GM21526 (cell line): ENCODE data around the gene SHPK.

Experiments used
- ATAC-seq: cut with Tn5 transposase; IDR thresholded peaks from one replicate; pipeline ENCODE4 v1.9.1; 2021; ENCODE audit warnings: moderate library complexity; ENCODE audit not compliant: unreplicated experiment, low FRiP score

Gene SHPK

DNA sequence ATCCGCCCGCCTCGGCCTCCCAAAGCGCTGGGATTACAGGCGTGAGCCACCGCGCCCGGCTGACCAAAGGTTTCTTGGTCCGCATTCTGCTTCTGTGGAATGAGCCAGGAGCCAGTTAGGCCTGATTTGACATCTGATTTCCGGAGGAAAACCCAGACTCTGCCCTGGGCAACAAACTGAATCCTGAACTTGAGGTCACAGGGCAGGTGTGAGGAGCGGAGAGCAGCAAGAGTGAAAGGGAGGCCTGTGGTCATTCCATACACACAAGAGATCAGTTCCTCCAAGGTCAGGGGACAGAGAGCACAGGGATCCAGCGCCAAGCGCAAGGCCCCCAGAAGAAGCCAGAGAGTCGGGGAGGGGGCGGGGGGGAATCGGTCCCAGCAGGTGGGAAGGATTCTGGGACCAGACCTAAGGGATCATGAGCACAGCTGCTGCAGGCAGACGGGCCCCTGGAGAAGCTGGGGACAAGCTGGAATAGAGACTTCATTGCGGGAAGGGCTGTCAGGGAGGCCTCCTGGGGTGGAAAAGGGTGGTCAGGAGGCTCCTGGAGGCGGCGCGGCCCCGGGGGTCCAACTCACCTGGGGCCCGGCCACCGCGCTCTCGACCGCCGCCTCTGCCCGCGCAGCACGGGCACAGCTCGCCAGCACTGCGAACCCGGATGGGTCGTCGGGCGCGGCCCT, 436 bp downstream of the SHPK start:
- no peak for ATAC-seq

DNA sequence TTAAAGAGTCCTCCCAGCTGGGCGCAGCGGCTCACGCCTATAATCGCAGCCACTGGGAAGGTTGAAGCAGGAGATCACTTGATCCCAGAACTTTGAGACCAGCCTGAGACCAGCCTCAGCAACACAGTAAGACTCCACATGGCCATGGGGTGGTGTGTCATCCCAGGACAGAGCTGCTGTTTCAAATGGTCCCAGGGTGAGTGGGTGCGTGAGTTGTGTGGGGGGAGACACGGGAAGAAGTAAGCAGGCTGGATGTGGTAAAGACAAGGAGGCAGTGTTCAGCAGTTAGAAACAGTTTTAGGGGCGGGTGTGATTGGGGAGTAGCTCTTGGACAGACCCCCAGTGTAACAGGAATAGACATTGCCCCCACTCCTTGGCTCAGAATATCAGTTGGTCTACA, 3.8 kb downstream of the SHPK start:
- ATAC-seq: no peak

DNA sequence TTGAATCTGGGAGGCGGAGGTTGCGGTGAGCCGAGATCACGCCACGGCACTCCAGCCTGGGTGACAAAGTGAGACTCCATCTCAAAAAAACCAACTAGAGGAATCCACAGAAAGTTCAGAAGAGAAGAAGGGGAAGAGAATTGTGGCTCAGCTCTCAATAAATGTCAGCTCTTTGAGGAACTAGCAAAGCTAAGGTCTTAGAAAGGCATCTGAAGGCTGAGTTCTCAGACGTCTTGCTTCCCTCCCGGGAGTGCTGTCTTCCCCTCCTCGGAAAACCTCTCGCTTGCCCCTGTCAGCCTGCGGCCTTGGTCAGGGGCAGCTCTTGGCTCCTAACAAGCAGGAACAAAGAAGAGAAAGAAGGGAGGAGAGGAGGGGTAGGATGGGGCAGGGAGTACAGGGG, 5.3 kb downstream of the SHPK start:
- no peak for ATAC-seq

DNA sequence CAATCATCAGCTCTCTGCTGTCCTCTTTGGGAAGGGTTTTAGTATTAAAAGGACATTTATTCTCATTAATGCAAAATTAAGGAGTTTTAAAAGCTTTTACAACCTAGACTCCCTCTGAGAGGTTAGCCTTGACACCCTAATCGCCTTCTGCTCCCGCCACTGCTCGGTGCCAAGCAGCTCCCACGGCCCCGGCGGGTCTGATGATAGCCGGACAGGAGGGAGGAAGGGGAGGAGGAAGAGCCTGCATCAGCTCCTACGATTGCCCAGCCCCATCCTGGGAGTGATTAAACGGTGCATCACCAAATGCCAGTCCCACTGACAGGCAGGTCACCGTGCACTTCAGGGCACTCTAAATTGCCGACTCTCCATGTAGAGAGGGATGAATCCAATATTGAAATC, 8.3 kb downstream of the SHPK start:
- no peak for ATAC-seq

DNA sequence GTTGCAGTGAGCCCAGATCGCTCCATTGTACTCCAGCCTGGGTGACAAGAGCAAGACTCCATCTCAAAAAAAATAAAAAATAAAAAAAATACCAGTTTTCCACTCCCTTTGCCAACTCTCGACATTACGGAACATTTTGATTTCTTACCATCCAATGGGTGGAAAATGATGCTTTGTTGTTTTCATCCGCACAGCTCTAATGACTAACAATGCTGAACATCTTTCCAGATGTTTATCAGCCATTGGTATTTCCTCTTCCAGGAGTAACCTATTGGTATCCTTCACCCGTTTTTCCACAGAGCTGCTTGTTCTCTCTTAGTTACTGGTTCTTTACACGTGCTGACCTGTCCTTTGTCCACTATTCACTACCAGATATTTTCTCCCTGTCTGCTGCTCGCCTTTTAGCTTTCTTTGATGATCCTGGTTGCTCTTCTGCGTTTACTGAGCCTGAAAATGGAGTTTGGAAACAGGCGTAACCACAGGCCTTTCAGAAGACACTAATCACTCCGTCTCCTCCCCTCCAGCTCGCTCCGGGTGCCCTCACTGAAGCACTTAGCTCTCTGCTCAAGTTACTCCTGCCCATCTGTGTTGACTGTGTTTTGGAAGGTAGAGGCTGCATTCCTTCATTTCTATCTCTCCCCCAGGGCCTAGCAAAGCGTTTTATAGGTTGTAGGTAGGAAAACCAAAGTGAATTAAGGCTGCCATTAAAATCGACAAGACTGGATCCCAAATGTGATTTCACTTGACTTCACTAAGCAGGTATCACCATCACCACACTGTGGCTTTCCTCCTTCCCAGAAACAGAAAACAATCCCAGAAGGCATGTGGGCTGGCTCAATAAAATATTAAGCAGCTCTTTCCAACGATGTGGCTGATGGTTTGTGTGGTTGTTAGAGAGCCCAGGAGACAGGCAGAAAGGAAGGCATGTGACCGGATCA, 8.9 kb downstream of the SHPK start:
- ATAC-seq: no peak

DNA sequence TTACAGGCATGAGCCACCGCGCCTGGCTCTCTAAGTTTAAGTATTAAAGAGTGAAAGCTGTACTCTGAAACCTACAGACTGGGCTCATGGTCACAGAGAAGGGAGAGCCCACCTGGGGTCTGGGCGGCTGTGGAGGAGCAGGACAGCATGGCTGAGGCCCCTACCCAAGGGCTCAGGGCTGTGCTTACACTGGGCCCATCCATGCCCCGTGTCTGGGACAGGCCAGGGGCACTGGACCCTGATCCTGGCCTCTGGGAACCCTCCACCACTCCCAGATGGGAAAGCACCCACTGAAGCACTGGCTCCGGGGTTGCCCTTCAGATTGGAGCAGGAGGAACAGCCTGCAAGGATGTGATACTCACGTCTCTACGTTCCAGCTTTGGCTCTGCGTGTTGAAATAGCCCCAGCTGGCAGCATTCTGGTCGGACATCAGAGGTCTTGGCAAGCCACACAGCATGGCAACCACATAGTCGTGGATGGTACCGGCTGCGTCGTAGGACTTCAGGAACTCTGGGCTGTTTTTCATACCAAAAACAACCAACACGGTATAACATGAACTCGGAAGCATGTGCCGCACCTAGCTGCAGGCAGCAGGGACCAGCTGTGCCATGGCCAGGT, 13.0 kb downstream of the SHPK start:
- ATAC-seq: no peak

GRCh38 chr17:3621146-3621720, 14.8 kb downstream of the SHPK start:
- no peak for ATAC-seq

GRCh38 chr17:3615160-3615870, 20.7 kb downstream of the SHPK start:
- no peak for ATAC-seq

DNA sequence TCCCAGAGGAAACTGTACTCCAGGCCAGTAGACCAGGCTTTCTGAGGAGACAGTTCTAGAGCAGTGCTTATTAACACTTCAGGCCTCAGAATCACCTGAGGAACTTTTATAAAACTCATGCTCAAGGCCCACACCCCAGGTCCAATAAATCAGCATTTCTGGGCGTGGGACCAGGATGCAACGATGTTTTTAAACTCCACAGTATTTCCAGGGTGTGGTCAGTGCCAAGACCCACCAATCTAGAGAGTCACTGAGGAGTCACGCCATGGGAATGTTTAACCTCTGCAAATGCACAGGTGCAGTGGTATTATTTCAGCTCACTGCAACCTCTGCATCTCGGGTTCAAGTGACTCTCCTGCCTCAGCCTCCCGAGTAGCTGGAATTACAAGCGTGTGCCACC, 22.9 kb downstream of the SHPK start:
- no peak for ATAC-seq

DNA sequence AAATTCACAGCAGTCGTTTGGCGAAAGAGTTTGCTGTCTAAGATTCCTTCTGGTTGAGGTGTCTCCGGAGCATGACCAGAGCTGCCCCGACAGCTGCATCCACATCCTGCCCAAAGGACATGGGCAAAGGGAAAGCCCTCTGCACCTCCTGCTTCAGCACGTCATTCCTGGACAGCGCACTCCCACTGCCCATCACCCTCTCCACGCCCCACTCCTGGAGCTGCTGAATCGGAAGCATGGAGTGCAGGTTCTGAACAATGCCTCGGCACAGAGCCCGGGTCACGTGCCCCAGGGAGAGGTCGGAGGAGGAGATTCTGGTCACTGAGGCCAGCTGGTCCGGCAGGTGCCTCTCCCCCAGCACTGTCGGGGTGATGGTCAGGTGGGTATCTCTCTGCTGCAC, 25.5 kb downstream of the SHPK start:
- ATAC-seq: no peak

DNA sequence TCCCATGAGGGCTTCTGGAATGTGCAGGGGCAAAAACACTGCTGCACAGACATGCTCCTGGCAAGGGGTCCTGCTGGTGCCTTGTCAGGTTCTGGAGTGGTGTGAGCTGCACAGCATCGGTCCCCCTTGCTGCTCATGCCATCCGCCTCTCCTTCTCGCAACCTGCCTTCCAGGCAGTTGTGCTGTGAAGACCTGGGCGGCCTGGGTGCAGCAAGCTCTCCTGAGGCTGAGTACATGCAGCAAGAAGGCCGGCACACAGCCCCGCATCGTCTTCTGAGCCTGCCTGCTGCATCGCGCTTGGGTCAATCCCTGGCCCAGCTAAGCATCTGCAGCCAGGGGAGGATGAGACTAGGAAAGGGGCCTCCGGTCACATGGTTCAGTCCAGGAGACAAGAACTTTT, 26.4 kb downstream of the SHPK start:
- ATAC-seq: no peak

DNA sequence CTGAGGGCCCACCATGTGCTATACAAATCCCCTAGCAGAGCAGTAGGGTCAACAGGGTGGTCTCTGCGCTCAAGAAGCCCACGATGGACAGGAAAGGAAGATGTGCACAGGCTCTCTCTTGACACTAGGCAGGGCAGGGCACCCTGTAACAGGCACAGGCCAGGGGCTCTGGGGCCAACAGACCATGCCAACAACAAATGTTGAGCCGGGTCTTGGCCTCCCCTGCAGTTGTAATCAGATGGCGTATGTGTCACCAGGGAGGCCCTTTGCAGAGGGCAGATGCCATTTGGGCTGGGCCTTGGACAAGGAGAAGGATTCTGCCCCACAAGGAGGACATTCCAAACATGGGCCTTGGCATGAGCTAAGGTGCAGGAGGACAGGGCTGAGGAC, 32.2 kb downstream of the SHPK start:
- no peak for ATAC-seq

- ATAC-seq: no peak
Observed at GRCh38 chr17:3603119-3603869, 32.8 kb downstream of the SHPK start.

GRCh38 chr17:3602499-3602898, 33.6 kb downstream of the SHPK start:
- no peak for ATAC-seq

- ATAC-seq: no peak
Observed at GRCh38 chr17:3600529-3601205, 35.4 kb downstream of the SHPK start.

- ATAC-seq: no peak
Observed at GRCh38 chr17:3598078-3598477, 38.0 kb downstream of the SHPK start.

DNA sequence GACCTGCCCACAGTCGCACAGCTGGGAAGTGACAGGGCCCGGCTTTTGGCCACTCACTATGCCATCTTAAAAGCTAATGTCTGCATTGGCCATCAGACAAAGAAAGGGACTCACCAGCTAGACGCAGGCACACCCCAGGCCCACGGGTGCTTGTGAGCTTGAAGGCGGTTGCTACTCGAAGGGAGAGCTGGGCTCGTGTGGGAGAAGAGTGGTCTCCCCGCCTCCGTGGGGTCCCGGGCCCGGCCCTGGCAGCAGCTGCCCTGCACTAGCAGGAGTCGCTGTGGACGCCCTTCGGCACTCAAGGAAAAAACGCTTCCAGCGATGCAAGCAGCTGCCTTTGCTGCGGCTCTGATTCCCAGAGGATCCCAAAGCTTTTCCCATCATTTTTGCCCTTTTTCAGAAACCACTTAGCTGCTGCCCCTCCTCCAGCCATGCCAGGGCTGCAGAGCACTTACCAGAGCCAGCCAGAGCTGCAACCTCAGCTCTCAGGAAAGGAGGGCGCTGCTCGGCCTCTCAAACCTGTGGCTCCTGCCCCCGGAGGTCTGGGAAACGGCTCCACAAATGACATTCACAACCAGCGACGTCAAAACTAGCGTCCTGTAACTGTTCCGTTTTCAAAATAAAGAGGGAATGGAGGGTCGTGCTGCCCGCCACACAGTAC, 39.1 kb downstream of the SHPK start:
- ATAC-seq: no peak

DNA sequence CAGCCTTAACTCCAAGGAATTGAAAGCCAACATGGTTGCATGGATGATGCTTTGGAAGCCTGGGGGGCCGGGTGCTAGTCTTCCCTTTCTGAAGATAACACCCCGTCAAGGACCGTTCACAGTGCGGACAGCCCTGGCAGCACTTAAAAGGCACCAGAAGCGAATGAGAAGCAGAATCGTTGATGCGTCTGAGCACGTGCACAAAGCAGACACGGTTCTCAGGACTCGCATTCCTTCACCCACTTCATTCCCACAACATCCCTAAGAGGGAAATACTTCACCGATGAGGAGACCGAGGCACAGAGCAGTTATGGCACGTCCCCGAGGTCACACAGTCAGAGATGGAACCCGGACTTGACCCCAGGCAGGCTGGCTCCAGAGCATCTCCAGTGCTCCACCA, 41.1 kb downstream of the SHPK start:
- ATAC-seq: no peak
